ACHN (cell line): ENCODE results near the gene CMC1.
A peak's percentile ranks its signal among the peaks of the same experiment; 100 is the strongest.
"Not testable (repeated sequence)": the region's sequence is repeated elsewhere in the genome, so short reads cannot be mapped to it uniquely, and the experiment has no call there.

Experiments
- DNase-seq: peaks from one replicate; pipeline ENCODE4 v3.0.0-alpha.2; 2015
- in situ Hi-C: cut with HindIII; loops from 2 replicates; pipeline ENCODE4 v1.10.0; 2017; ENCODE audit warnings: low sequenced_read_pairs, low pct_ligation_motif_present, low pct_unique_long_range_greater_than_20kb

Gene CMC1, protein sequence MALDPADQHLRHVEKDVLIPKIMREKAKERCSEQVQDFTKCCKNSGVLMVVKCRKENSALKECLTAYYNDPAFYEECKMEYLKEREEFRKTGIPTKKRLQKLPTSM

DNA sequence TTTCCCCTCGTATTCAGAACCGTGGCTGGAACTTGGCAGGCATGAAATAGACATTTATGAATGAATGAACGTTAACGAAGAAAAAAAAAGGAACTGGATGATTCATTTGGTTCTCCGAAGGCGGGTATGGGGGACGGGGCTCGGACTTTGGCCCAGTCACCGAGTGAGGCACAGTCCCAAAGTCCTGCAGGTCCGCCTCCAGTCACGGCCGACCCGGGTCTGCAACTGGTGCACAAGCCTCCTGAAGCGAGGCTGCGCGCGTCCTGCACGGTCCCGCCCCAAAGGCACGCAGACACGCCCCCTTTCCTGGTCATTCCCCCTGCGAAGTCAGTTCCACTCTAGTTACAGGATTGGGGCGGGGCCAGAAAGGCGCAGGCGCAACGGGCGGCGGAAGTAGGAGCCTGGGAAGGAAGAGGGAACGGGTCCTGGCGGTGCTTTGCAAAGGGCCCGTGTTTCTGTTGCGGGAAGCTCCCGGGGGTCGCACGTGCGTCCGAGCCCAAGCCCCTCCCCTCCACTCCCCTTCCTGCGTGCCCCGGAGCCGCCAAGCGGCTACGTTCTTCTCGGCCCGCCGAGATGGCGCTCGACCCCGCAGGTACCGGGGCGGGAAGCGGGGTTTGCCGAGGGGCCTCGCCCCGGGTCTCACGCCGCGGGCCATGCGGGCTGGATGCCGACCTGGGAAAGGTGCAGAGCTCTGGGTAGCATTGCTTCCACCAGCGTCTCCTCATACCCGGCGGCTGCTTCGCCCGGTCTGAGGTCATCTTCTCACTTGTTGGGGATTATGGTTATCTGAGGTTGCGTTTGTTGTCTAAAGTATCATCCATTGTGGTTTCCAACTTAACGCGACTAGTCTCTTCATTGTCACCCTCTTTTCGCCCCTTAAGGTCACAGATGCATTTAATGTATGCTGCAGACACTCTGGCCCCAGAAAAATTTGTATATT, at the start of gene CMC1:
CMC1 (plus strand) TSS at position 399 of the 940 bp plus-strand sequence; CDS start at position 574, 175 bp downstream.
- peak; percentile 94 for DNase-seq
- in situ Hi-C loops = no loop called here

GRCh38 chr3:28198161-28198560, 43.3 kb upstream of the CMC1 start:
- in situ Hi-C loops = no loop called here
- DNase-seq = no peak

DNA sequence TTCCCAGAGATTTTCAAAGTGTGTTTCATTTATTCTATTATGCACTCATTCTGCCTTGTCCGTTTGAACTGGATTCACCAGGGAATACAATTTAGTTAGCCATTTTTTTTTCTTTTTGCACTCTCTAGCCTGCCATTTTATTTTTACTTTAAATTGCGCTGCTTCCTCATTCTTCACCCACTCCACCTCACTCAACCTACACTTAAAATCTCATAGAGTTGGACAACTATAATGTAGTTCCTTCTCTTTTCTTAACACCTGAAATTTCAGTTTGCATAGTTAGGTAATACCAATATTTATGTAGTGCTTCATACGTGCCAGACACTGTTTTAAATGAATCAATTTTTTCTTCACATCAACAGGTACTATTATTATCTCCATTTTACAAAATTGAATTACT, 42.4 kb upstream of the CMC1 start:
- in situ Hi-C loops = no loop called here
- no peak for DNase-seq

- DNase-seq, in situ Hi-C loops: not testable (repeated sequence)
Measured at GRCh38 chr3:28199643-28200042, 41.8 kb upstream of the CMC1 start.

DNA sequence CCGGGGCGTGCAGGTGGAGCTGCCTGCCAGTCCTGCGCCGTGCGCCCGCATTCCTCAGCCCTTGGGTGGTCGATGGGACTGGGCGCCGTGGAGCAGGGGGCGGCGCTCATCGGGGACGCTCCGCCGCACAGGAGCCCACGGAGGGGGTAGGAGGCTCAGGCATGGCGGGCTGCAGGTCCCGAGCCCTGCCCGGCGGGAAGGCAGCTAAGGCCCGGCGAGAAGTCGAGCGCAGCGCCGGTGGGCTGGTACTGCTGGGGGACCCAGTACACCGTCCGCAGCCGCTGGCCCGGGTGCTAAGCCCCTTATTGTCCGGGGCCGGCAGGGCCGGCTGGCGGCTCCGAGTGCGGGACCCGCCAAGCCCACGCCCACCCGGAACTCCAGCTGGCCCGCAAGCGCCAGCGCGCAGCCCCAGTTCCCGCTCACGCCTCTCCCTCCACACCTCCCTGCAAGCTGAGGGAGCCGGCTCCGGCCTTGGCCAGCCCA, 41.0 kb upstream of the CMC1 start:
- in situ Hi-C loops, DNase-seq: not testable (repeated sequence)

- in situ Hi-C loops = no loop called here
- no peak for DNase-seq
Measured at GRCh38 chr3:28206479-28206878, 34.9 kb upstream of the CMC1 start.

DNA sequence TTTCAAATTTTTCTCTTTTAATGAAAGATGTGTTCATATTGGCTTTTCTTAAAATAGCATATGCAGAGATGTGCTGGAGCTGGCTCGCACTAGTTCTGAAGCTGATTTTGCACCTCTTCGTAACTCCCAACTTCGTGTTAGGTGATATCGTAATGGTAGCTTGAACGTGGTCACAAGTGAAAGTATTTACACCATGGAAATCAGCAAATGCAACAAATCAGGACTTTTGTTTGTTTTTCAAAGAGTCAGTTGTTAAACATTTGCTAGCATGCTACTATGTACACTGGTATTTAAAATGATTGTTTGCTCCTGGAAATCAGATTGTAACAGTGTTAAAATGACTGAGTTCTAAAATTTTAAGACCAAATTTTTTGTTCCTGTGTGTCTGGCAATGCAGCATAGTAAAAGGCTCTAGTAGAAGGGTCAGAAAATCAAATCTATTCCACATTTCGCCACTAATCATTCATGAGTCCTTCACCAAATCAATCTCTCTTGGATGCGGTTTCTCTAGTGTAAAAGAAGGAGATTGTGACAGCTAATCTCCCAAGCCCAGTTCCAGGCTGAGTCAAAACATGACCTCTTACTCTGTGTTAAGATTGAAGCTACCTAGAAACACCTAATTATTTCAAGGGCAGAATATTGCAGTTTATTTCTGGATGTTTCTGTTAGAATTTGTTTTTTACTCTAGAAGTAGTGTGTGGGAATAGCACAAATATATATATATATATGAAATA, 34.3 kb upstream of the CMC1 start:
- in situ Hi-C loops = no loop called here

GRCh38 chr3:28210968-28211713, 30.3 kb upstream of the CMC1 start:
- DNase-seq = no peak
- in situ Hi-C loops = no loop called here

More for the DNA sequence above, 34.3 kb upstream of the CMC1 start:
- no peak for DNase-seq

DNA sequence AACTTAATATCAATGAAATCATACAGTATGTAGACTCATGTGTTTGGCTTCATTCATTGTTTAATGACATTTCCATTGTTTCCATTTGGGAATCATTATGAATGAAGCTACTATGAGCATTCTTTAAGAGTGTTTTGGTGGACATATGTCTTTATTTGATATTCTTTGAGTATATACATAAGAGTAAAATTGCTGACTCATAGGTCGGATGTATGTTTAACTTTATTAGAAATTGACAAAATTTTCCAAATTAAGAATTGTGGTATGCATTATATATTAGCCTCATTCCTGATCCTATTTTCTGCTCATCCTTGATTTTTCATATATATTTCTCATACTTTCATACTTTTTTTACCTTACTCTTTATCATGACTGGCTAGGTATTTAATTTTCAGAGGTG, 28.7 kb upstream of the CMC1 start:
- DNase-seq = no peak
- in situ Hi-C loops = no loop called here

DNA sequence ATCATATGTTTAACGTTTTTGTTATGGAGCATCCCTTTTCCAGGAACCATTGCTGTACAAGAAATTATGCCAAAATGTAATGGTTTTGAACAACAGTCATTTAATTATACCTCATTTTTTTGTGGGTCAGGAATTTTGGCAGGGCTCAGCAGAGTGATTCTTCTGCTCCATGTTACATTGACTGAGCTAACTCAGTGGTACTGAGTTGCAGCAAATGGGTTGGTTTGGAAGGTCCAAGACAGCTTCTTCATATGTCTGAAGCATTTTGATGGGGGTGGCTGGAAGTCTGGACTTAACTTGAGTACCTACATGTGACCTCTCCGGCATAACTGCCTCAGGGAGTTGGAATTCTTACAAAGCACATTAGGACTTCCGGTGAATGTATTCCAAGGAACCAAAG, 26.0 kb upstream of the CMC1 start:
- DNase-seq = no peak
- in situ Hi-C loops = no loop called here

- in situ Hi-C loops = no loop called here
- no peak for DNase-seq
Measured at GRCh38 chr3:28218071-28218916, 23.1 kb upstream of the CMC1 start.

DNA sequence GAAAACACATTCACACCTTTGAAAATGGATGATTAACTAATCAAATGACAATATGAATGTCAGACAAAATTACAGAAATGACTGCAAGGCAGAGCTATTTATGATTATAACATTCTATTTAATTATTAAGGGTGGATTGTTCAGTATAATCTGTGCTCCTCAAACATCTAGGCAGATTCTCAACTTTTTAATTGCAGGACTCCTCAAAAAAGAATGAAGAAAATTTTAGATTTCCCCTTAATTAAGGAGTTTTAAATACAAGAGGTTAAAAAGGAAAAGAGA, 22.6 kb upstream of the CMC1 start:
- in situ Hi-C loops = no loop called here
- no peak for DNase-seq

DNA sequence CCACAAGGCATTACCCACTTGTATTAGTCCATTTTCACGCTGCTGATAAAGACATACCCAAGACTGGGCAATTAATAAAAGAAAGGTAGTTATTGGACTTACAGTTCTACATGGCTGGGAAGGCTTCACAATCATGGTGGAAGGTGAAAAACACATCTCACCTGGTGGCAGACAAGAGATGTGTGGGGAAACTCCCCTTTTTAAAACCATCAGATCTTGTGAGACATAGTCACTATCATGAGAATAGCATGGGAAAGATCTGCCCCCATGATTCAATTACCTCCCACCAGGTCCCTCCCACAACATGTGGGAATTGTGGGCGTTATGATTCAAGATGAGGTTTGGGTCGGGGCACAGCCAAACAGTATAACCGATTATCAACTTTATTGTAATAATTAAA, 17.0 kb upstream of the CMC1 start:
- in situ Hi-C loops = no loop called here
- DNase-seq = no peak

DNA sequence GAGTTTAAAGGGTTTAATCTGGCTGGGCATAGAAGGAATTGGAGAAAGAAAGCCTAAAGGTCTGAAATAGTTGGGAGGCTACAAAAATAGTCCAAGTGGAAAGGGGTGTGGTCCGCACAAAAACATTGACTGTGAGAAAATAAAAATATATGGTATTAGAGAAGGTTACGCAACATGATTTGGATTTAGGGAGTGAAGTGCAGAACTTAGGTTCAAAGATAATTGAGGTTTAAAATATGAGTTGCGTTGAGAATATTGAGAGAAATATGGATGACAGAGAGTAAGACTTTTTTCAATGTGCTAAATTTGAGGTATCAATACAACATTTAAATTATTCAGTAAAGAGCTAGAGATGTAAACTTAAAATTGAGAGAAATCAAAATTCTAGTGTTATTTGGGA, 15.4 kb upstream of the CMC1 start:
- DNase-seq = no peak
- in situ Hi-C loops = no loop called here

DNA sequence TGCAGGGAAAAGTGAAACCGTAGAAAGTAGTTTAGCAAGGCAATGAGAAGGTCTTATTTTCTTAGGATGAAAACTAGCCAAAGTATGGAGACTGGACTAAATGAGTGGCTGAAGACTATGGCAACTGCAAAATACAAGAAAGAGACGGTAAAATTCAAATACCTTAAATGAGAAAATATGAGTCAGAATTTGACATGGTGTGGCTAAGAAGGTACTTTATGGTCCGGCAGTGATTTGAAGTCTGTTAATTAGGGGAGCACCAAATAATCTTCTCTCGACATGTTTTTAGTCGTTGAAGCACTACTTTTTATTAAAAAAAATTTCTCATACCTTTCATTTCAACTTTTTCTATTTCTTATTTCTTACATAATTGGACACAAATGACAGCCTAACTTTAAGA, 12.8 kb upstream of the CMC1 start:
- no peak for DNase-seq
- in situ Hi-C loops = no loop called here

DNA sequence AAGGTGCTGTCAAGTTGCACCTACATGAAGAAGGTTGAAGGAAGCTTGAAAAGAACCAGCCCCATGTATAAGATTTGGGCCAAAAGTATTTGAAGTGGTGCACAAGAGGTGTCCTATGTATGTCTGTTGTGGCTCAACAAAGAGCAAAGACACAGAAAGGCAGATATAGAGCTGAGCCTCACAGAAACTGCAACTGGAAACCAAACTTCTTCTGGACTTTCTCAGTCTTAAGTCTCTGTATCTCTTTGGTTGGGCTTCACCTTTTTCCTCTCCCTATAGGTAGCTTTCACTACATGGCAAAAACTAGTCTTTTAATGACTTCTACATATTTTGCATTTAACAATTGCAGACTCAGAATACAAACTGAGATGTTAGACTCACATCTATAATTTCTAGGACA, 8.8 kb upstream of the CMC1 start:
- DNase-seq = no peak
- in situ Hi-C loops = no loop called here

- no peak for DNase-seq
- in situ Hi-C loops = no loop called here
Measured at GRCh38 chr3:28234454-28234853, 7.0 kb upstream of the CMC1 start.

- no peak for DNase-seq
- in situ Hi-C loops = no loop called here
Measured at GRCh38 chr3:28239108-28239507, 2.3 kb upstream of the CMC1 start.
